ENCODE results near the gene TOX3.

DNA sequence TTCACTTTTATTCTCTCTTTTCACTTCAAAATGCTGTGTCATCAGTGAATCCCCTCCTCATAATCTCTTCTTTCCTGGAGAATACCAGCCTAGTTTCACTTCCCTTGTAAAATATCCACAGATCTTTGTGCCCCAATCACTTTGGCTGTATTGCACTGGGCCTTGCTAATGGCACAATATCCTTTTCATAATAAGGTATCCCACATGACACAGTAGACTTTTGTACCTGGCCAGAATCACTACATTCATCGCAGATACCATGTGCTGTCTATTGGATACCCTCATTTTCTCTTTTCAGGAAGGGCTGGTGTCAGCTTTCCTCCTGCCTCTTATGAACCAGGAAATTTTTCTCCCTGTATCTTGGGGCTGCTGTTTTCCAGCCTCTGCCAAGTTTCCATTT, 25.7 kb upstream of the TOX3 start:
- TF ChIP-seq, protein P1, sequence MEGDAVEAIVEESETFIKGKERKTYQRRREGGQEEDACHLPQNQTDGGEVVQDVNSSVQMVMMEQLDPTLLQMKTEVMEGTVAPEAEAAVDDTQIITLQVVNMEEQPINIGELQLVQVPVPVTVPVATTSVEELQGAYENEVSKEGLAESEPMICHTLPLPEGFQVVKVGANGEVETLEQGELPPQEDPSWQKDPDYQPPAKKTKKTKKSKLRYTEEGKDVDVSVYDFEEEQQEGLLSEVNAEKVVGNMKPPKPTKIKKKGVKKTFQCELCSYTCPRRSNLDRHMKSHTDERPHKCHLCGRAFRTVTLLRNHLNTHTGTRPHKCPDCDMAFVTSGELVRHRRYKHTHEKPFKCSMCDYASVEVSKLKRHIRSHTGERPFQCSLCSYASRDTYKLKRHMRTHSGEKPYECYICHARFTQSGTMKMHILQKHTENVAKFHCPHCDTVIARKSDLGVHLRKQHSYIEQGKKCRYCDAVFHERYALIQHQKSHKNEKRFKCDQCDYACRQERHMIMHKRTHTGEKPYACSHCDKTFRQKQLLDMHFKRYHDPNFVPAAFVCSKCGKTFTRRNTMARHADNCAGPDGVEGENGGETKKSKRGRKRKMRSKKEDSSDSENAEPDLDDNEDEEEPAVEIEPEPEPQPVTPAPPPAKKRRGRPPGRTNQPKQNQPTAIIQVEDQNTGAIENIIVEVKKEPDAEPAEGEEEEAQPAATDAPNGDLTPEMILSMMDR (IDR thresholded peaks at IDR 0.05): no peak
- no peak for TF ChIP-seq CREB1 (CRISPR knock-in tag; IDR thresholded peaks at IDR 0.05)
- TF ChIP-seq, protein P2, sequence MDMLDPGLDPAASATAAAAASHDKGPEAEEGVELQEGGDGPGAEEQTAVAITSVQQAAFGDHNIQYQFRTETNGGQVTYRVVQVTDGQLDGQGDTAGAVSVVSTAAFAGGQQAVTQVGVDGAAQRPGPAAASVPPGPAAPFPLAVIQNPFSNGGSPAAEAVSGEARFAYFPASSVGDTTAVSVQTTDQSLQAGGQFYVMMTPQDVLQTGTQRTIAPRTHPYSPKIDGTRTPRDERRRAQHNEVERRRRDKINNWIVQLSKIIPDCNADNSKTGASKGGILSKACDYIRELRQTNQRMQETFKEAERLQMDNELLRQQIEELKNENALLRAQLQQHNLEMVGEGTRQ (CRISPR knock-in tag; IDR thresholded peaks at IDR 0.05): no peak
- TF ChIP-seq RELA (CRISPR knock-in tag; IDR thresholded peaks at IDR 0.05; ENCODE audit: borderline replicate concordance): no peak
- TF ChIP-seq, protein P3, sequence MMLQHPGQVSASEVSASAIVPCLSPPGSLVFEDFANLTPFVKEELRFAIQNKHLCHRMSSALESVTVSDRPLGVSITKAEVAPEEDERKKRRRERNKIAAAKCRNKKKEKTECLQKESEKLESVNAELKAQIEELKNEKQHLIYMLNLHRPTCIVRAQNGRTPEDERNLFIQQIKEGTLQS (CRISPR knock-in tag; conservative IDR thresholded peaks at IDR 0.05): no peak
- TF ChIP-seq, protein P4, sequence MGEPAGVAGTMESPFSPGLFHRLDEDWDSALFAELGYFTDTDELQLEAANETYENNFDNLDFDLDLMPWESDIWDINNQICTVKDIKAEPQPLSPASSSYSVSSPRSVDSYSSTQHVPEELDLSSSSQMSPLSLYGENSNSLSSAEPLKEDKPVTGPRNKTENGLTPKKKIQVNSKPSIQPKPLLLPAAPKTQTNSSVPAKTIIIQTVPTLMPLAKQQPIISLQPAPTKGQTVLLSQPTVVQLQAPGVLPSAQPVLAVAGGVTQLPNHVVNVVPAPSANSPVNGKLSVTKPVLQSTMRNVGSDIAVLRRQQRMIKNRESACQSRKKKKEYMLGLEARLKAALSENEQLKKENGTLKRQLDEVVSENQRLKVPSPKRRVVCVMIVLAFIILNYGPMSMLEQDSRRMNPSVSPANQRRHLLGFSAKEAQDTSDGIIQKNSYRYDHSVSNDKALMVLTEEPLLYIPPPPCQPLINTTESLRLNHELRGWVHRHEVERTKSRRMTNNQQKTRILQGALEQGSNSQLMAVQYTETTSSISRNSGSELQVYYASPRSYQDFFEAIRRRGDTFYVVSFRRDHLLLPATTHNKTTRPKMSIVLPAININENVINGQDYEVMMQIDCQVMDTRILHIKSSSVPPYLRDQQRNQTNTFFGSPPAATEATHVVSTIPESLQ (CRISPR knock-in tag; IDR thresholded peaks at IDR 0.05): no peak
- TF ChIP-seq NR2C2 (CRISPR knock-in tag; IDR thresholded peaks at IDR 0.05): no peak
- TF ChIP-seq KAT7 (CRISPR knock-in tag; IDR thresholded peaks at IDR 0.05; ENCODE audit: borderline replicate concordance): no peak
- TF ChIP-seq JUN (CRISPR knock-in tag; IDR thresholded peaks at IDR 0.05): no peak

Data from WTC11 (cell line).